Calu3 (cell line): ENCODE data around the gene CACNA1E. TPM values are rescaled to one million over a fixed set of nuclear protein-coding genes. Genes with fewer than 3 reads are reported as not detected.

Experiments used
- BruUV-seq: library from RNA; stranded (reverse); fragments of 400-500 nt; replicated peaks from 2 replicates; lab custom pipeline; 2021; lab: Mats Ljungman, UMichigan
- CTCF ChIA-PET: fragments of 300-600 bp; sonication (Branson Sonifier 250); formaldehyde crosslinking; loops from one replicate; lab custom pipeline; 2022; ENCODE audit warnings: antibody characterized with exemption; lab: Charles Lee
- DNase-seq: peaks from one replicate; pipeline ENCODE4 v3.0.0; 2022
- H3K27ac Mint-ChIP-seq: one replicate; pipeline ENCODE4 v1.8.0; 2022; ENCODE audit warnings: mixed read lengths; ENCODE audit not compliant: unreplicated experiment
- H3K27me3 Mint-ChIP-seq: one replicate; pipeline ENCODE4 v1.8.0; 2022; ENCODE audit warnings: mixed read lengths; ENCODE audit not compliant: unreplicated experiment
- H3K36me3 Mint-ChIP-seq: one replicate; pipeline ENCODE4 v1.8.0; 2022; ENCODE audit warnings: mild to moderate bottlenecking, moderate library complexity, mixed read lengths; ENCODE audit not compliant: insufficient read depth, unreplicated experiment
- H3K4me1 Mint-ChIP-seq: one replicate; pipeline ENCODE4 v1.8.0; 2022; ENCODE audit warnings: mild to moderate bottlenecking, low read depth, mixed read lengths; ENCODE audit not compliant: unreplicated experiment
- H3K4me3 Mint-ChIP-seq: one replicate; pipeline ENCODE4 v1.8.0; 2022; ENCODE audit warnings: mild to moderate bottlenecking, low read depth, moderate library complexity, mixed read lengths; ENCODE audit not compliant: unreplicated experiment
- H3K9me3 Mint-ChIP-seq: one replicate; pipeline ENCODE4 v1.8.0; 2022; ENCODE audit warnings: low read depth, mixed read lengths; ENCODE audit not compliant: unreplicated experiment
- intact Hi-C: fragments of 100-400 bp; cut with micrococcal nuclease; formaldehyde crosslinking; loops from one replicate; pipeline ENCODE4 v1.10.0; 2022; ENCODE audit not compliant: unreplicated experiment
- total RNA-seq: library from RNA; stranded (reverse); gene quantifications from 2 replicates; pipeline ENCODE4 v1.2.3, GENCODE V29; 2022
- TF ChIP-seq, protein P1 (sequence below): fragments of 200-600 bp; IDR thresholded peaks from one replicate; pipeline ENCODE4 v1.8.0; 2022; ENCODE audit warnings: antibody characterized with exemption; ENCODE audit not compliant: unreplicated experiment

CACNA1E gene
- total RNA-seq, 1 experiment from 2014 or later: not detected

- CTCF ChIA-PET: no interaction called here
- intact Hi-C loops: no loop called here
- Mint-ChIP-seq H3K27me3 (peaks cover 32% of the 10 kb centered on the region), H3K4me1 (no peaks in the 10 kb centered on the region), H3K4me3 (no peak overlapping the region), H3K36me3 (no peaks in the 10 kb centered on the region), H3K9me3 (peaks cover 9% of the 10 kb centered on the region), H3K27ac (no peak overlapping the region)
- TF ChIP-seq, protein P1, sequence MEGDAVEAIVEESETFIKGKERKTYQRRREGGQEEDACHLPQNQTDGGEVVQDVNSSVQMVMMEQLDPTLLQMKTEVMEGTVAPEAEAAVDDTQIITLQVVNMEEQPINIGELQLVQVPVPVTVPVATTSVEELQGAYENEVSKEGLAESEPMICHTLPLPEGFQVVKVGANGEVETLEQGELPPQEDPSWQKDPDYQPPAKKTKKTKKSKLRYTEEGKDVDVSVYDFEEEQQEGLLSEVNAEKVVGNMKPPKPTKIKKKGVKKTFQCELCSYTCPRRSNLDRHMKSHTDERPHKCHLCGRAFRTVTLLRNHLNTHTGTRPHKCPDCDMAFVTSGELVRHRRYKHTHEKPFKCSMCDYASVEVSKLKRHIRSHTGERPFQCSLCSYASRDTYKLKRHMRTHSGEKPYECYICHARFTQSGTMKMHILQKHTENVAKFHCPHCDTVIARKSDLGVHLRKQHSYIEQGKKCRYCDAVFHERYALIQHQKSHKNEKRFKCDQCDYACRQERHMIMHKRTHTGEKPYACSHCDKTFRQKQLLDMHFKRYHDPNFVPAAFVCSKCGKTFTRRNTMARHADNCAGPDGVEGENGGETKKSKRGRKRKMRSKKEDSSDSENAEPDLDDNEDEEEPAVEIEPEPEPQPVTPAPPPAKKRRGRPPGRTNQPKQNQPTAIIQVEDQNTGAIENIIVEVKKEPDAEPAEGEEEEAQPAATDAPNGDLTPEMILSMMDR: no peak
- no peak for DNase-seq
- BruUV-seq: no TSS peak
Measured at GRCh38 chr1:181812208-181812607, 328.9 kb downstream of the CACNA1E start.

- Mint-ChIP-seq H3K27ac (no peak overlapping the region), H3K9me3 (peaks cover 9% of the 10 kb centered on the region), H3K36me3 (no peaks in the 10 kb centered on the region), H3K4me1 (no peaks in the 10 kb centered on the region), H3K27me3 (peaks cover 32% of the 10 kb centered on the region), H3K4me3 (no peak overlapping the region)
- intact Hi-C loops: no loop called here
- CTCF ChIA-PET: no interaction called here
- DNase-seq: no peak
- TF ChIP-seq, protein P1: no peak
- BruUV-seq: no TSS peak
Measured at GRCh38 chr1:181813266-181813665, 329.9 kb downstream of the CACNA1E start.

DNA sequence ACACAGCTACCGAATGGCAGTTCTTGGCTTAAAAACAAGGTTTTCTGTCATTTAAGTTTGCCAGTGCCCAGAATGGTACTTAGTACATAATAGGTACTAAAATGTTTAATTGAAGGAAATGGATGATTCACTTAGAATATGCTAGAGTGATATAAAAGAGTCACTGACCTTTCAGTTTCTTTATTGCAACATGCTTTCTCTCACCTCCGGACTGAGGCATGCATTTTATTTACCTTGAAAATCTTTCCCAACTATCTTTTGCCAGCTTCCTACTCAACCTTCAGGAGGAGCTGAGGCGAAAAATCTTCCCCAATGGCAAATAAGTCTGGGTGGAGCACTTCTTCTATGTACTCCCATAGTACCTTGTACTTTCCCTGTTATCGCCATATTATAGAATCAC, 333.3 kb downstream of the CACNA1E start:
- Mint-ChIP-seq H3K9me3 (peaks cover 7% of the 10 kb centered on the region), H3K4me1 (no peaks in the 10 kb centered on the region), H3K4me3 (no peak overlapping the region), H3K27me3 (peaks cover 9% of the 10 kb centered on the region), H3K27ac (no peak overlapping the region), H3K36me3 (no peaks in the 10 kb centered on the region)
- intact Hi-C loops: no loop called here
- DNase-seq: no peak
- no TSS peak for BruUV-seq
- CTCF ChIA-PET: no interaction called here
- TF ChIP-seq, protein P1: no peak

- CTCF ChIA-PET: no interaction called here
- no peak for DNase-seq
- Mint-ChIP-seq H3K9me3 (peaks cover 6% of the 10 kb centered on the region), H3K4me1 (no peaks in the 10 kb centered on the region), H3K27me3 (peaks cover 5% of the 10 kb centered on the region), H3K4me3 (no peak overlapping the region), H3K36me3 (no peaks in the 10 kb centered on the region), H3K27ac (no peak overlapping the region)
- intact Hi-C loops: no loop called here
- TF ChIP-seq, protein P1: no peak
- no TSS peak for BruUV-seq
Measured at GRCh38 chr1:181817091-181817490, 333.8 kb downstream of the CACNA1E start.
